HepG2 (cell line): ENCODE data around the gene TIAM1. TPM values are rescaled to one million over a fixed set of nuclear protein-coding genes. Genes with fewer than 3 reads are reported as not detected.
A peak's percentile ranks its signal among the peaks of the same experiment; 100 is the strongest.

ENCODE experiments used
- ATAC-seq: fragments of 200-7000 bp; cut with Tn5 transposase; 3 replicates; pipeline ENCODE4 v1.9.1; 2020; ENCODE audit warnings: mild to moderate bottlenecking, moderate library complexity
- Bru-seq: library from RNA; stranded (reverse); fragments of 400-500 nt; gene quantifications from one replicate; lab custom pipeline; 2021; lab: Mats Ljungman, UMichigan
- BruChase-seq, 2 experiments: library from RNA; stranded (reverse); fragments of 400-500 nt; gene quantifications; one replicate each; lab custom pipeline; 2021; lab: Mats Ljungman, UMichigan
- BruUV-seq: library from RNA; stranded (reverse); fragments of 400-500 nt; replicated peaks from 2 replicates; lab custom pipeline; 2021; lab: Mats Ljungman, UMichigan
- CTCF ChIA-PET: fragments of 300-600 bp; formaldehyde crosslinking; extraction: SDS; loops from one replicate; lab custom pipeline; 2021; ENCODE audit warnings: low total read pairs, inconsistent platforms, low intra/inter-chr PET ratio; lab: Yijun Ruan, JAX
- POLR2A ChIA-PET: fragments of 350-600 bp; sonication (Branson Sonifier 250); formaldehyde crosslinking; loops from one replicate; lab custom pipeline; 2020; ENCODE audit warnings: antibody characterized with exemption, inconsistent platforms; lab: Yijun Ruan, JAX
- DNase-seq: peaks from one replicate; pipeline ENCODE4 v3.0.0-alpha.2; 2015; ENCODE audit warnings: low spot score
- FAIRE-seq: peaks from 3 replicates; lab custom pipeline; 2011; peaks lifted over from hg19 to GRCh38; lab: Jason Lieb, UNC
- H2AFZ ChIP-seq: one replicate; pipeline ENCODE4 v1.6.1; 2011; ENCODE audit warnings: low read length, inconsistent platforms
- H3K27ac ChIP-seq: fragments of 300-600 bp; 3 replicates; pipeline ENCODE4 v1.8.0; 2011; ENCODE audit warnings: mixed run types, mild to moderate bottlenecking, mixed read lengths, low read length, inconsistent platforms; ENCODE audit not compliant: insufficient read depth; ENCODE audit errors: extremely low read length
- H3K27me3 ChIP-seq, 2 experiments: fragments of 200-600 bp in 1 of 2; 2 replicates in 1 of 2; 3 replicates in 1 of 2; pipeline versions ENCODE4 v1.6.0 to v1.8.0; 2011; ENCODE audit warnings: low read length in 2 of 2, mild to moderate bottlenecking in 2 of 2, moderate library complexity in 2 of 2, inconsistent platforms in 1 of 2; ENCODE audit not compliant: insufficient read depth in 2 of 2, control insufficient read depth in 1 of 2
- H3K36me3 ChIP-seq, 2 experiments: fragments of 200-600 bp in 1 of 2; replicated peaks in 1 of 2; 2 replicates in 1 of 2; 3 replicates in 1 of 2; pipeline versions ENCODE4 v1.5.1 to v1.8.0; 2011; ENCODE audit warnings: low read length in 2 of 2, inconsistent platforms in 1 of 2; ENCODE audit not compliant: insufficient read depth in 2 of 2, control insufficient read depth in 1 of 2
- H3K4me1 ChIP-seq: 2 replicates; pipeline ENCODE4 v1.5.1; 2012; ENCODE audit warnings: low read length, inconsistent platforms; ENCODE audit not compliant: insufficient read depth
- H3K4me2 ChIP-seq: 2 replicates; pipeline ENCODE4 v1.6.0; 2011; ENCODE audit warnings: low read depth, low read length, inconsistent platforms
- H3K4me3 ChIP-seq, 3 experiments: fragments of 200-600 bp in 1 of 3; sonication (generic), shearing (Covaris generic) in 1 of 3; replicated peaks in 1 of 3; 2 replicates each; pipeline ENCODE4 v1.5.1; 2011 to 2016; ENCODE audit warnings: low read length in 3 of 3, inconsistent platforms in 2 of 3, low read depth in 2 of 3, mild to moderate bottlenecking in 2 of 3, control low read depth in 1 of 3, mixed read lengths in 1 of 3; ENCODE audit not compliant: insufficient read depth in 1 of 3
- H3K79me2 ChIP-seq: one replicate; pipeline ENCODE4 v1.6.1; 2011; ENCODE audit warnings: low read length, inconsistent platforms; ENCODE audit not compliant: insufficient read depth
- H3K9ac ChIP-seq: 2 replicates; pipeline ENCODE4 v1.6.0; 2011; ENCODE audit warnings: mild to moderate bottlenecking, low read depth, low read length, inconsistent platforms; ENCODE audit not compliant: insufficient read depth
- H3K9me3 ChIP-seq: 2 replicates; pipeline ENCODE4 v1.5.1; 2012; ENCODE audit warnings: mild to moderate bottlenecking, low read length
- H4K20me1 ChIP-seq: 2 replicates; pipeline ENCODE4 v1.6.0; 2011; ENCODE audit warnings: inconsistent platforms, mild to moderate bottlenecking, low read length, moderate library complexity; ENCODE audit not compliant: insufficient read depth
- ATF3 ChIP-seq: sonication (generic); formaldehyde crosslinking; IDR thresholded peaks from 2 replicates; pipeline ENCODE4 v1.4.0; 2020; ENCODE audit warnings: missing genetic modification reagents
- NFAT5 ChIP-seq: sonication (generic); formaldehyde crosslinking; IDR thresholded peaks from 2 replicates; pipeline ENCODE4 v1.4.0; 2020; ENCODE audit warnings: missing genetic modification reagents
- NR3C1 ChIP-seq: sonication (generic); formaldehyde crosslinking; IDR thresholded peaks from 2 replicates; pipeline ENCODE4 v1.4.0; 2020; ENCODE audit warnings: missing genetic modification reagents
- POLR2AphosphoS5 ChIP-seq: IDR thresholded peaks from 2 replicates; pipeline ENCODE4 v1.6.1; 2012; ENCODE audit warnings: low read depth, low read length
- RXRB ChIP-seq: IDR thresholded peaks from 2 replicates; pipeline ENCODE4 v1.6.1; 2016; ENCODE audit warnings: borderline replicate concordance, missing genetic modification reagents, missing compliant biosample characterization
- ZGPAT ChIP-seq: IDR thresholded peaks from 2 replicates; pipeline ENCODE4 v1.6.1; 2016; ENCODE audit warnings: mild to moderate bottlenecking
- ZNF12 ChIP-seq: sonication (generic); formaldehyde crosslinking; IDR thresholded peaks from 2 replicates; pipeline ENCODE4 v1.5.0; 2020; ENCODE audit warnings: missing genetic modification reagents
- ZNF207 ChIP-seq: fragments of 450-650 bp; IDR thresholded peaks from 2 replicates; pipeline ENCODE4 v1.6.1; 2016; ENCODE audit warnings: antibody characterized with exemption, borderline replicate concordance
- ZNF468 ChIP-seq: sonication (generic); formaldehyde crosslinking; IDR thresholded peaks from 2 replicates; pipeline ENCODE4 v1.8.0; 2022; ENCODE audit warnings: mild to moderate bottlenecking, moderate library complexity, missing genetic modification reagents
- WGBS: methylation state at CpG from one replicate; pipeline ENCODE4 v1.1.6; 2017; ENCODE audit warnings: low lambda C conversion rate; 5-methylcytosine and 5-hydroxymethylcytosine counted together
- in situ Hi-C: cut with HindIII; loops from 2 replicates; pipeline ENCODE4 v1.10.0; 2017; ENCODE audit warnings: low pct_unique_long_range_greater_than_20kb; ENCODE audit not compliant: extremely low pct_ligation_motif_present
- intact Hi-C: fragments of 100-400 bp; cut with micrococcal nuclease; formaldehyde crosslinking; loops from one replicate; pipeline ENCODE4 v1.10.0; 2022; ENCODE audit not compliant: unreplicated experiment
- long read RNA-seq, 2 experiments: library from RNA in 1 of 2; library from polyadenylated mRNA in 1 of 2; stranded (forward) in 1 of 2; unstranded in 1 of 2; transcript quantifications; one replicate each; pipeline ENCODE4 v2.0.0, GENCODE V29; 2019 to 2022
- polyA minus RNA-seq, 3 experiments: library from RNA; depleted of rRNA, polyadenylated mRNA; stranded (reverse); fragments of >200 nt; gene quantifications; 2 replicates each; pipeline ENCODE4 v1.2.3, GENCODE V29; 2011; ENCODE audit warnings: low replicate concordance in 1 of 3
- polyA plus RNA-seq, 8 experiments: library from polyadenylated mRNA; depleted of rRNA in 3 of 8; stranded (reverse) in 7 of 8; unstranded in 1 of 8; fragments of >200 nt; fragmentation: Illumina TruSeq in 4 of 8; extraction: Trizol in 4 of 8; gene quantifications; 2 replicates each; pipeline versions ENCODE4 v1.2.1 to v1.2.3, GENCODE V29; 2011 to 2016; ENCODE audit warnings: low read depth in 4 of 8, missing spikeins in 1 of 8, mixed read lengths in 1 of 8; ENCODE audit not compliant: insufficient read depth in 1 of 8
- total RNA-seq, 5 experiments: library from RNA; depleted of rRNA; stranded (reverse); fragments of >200 nt; fragmentation: Illumina TruSeq; extraction: Trizol; gene quantifications; 2 replicates each; pipeline ENCODE4 v1.2.3, GENCODE V29; 2016; ENCODE audit warnings: low read depth in 1 of 5

The TIAM1 gene
- 0.07 and 0.24 TPM in 2 replicates for total RNA-seq (2016; rRNA removed; fragmentation: Illumina TruSeq; extraction: Trizol)
- total RNA-seq (2016; cell fraction: cytosol; rRNA removed; fragmentation: Illumina TruSeq; extraction: Trizol; ENCODE audit: low read depth): 0.09 TPM in 1 of 2 replicates, not detected in the other
- 0.11 and 0.16 TPM in 2 replicates for total RNA-seq (2016; cell fraction: insoluble cytoplasmic fraction; rRNA removed; fragmentation: Illumina TruSeq; extraction: Trizol)
- total RNA-seq (2016; cell fraction: membrane; rRNA removed; fragmentation: Illumina TruSeq; extraction: Trizol): 0.06 and 0.21 TPM in 2 replicates
- total RNA-seq (2016; cell fraction: nucleus; rRNA removed; fragmentation: Illumina TruSeq; extraction: Trizol): 0.13 and 0.16 TPM in 2 replicates
- 0.13 and 0.24 TPM in 2 replicates for polyA plus RNA-seq (2011; rRNA removed)
- 0.08 and 0.10 TPM in 2 replicates for polyA plus RNA-seq (2011; cell fraction: cytosol; rRNA removed)
- polyA plus RNA-seq (2011; cell fraction: nucleus; rRNA removed): 0.32 and 0.62 TPM in 2 replicates
- 0.25 and 0.35 TPM in 2 replicates for polyA plus RNA-seq (2012)
- not detected in 2 replicates for polyA plus RNA-seq (2016; cell fraction: cytosol; fragmentation: Illumina TruSeq; extraction: Trizol; ENCODE audit: low read depth)
- 0.28 TPM in 1 of 2 replicates, not detected in the other for polyA plus RNA-seq (2016; cell fraction: insoluble cytoplasmic fraction; fragmentation: Illumina TruSeq; extraction: Trizol; ENCODE audit: low read depth)
- not detected in 2 replicates for polyA plus RNA-seq (2016; cell fraction: membrane; fragmentation: Illumina TruSeq; extraction: Trizol; ENCODE audit: low read depth)
- 0.13 TPM in 1 of 2 replicates, not detected in the other for polyA plus RNA-seq (2016; cell fraction: nucleus; fragmentation: Illumina TruSeq; extraction: Trizol; ENCODE audit: insufficient read depth, low read depth)
- polyA minus RNA-seq (2011; rRNA and poly(A)+ RNA removed; ENCODE audit: low replicate concordance): 0.88 TPM in 1 of 2 replicates, not detected in the other
- 0.30 TPM in 1 of 2 replicates, not detected in the other for polyA minus RNA-seq (2011; cell fraction: cytosol; rRNA and poly(A)+ RNA removed)
- polyA minus RNA-seq (2011; cell fraction: nucleus; rRNA and poly(A)+ RNA removed): 1.1 and 1.2 TPM in 2 replicates
- percentile 13 among the genes with signal in this experiment for Bru-seq, nascent RNA
- BruChase-seq, experiment 1, labeled RNA remaining after a 6-hour chase: percentile 13 among the genes with signal in this experiment
- BruChase-seq, experiment 2, labeled RNA remaining after a 2-hour chase: percentile 17 among the genes with signal in this experiment
- long read RNA-seq, experiment 1: 0 reads
- long read RNA-seq, experiment 2: 0 reads

GRCh38 chr21:31343680-31344480 lies at the start of gene TIAM1:
TIAM1 (minus strand) TSS chr21:31344261; CDS start chr21:31266972, 77,289 bp downstream.
- Histone ChIP-seq H3K27me3 (peaks cover 0 to 20% of the 10 kb centered on the region in 2 experiments; a peak in 2 of 5 replicates), H3K27ac (no peak within 1 kb of the TSS), H3K9me3 (no peaks in the 10 kb centered on the region), H4K20me1 (no peaks in the 10 kb centered on the region), H3K4me3 (no peak within 1 kb of the TSS), H3K4me2 (no peak within 1 kb of the TSS), H3K4me1 (no peaks in the 10 kb centered on the region), H3K9ac (no peak within 1 kb of the TSS), H3K79me2 (no peaks in the 10 kb centered on the region), H2AFZ (no peak within 1 kb of the TSS), H3K36me3 (no peaks in the 10 kb centered on the region)
- in situ Hi-C loops (loop anchor here (10.0 kb wide), 1 partner anchor 241 kb away; no protein-coding TSS in a partner anchor), intact Hi-C loops (no loop called here)
- 20% methylated on average over 30 of the region's 49 CpGs for WGBS
- ChIA-PET CTCF (no interaction called here), POLR2A (no interaction called here)
- DNase-seq: no peak
- no TSS peak for BruUV-seq
- FAIRE-seq: no peak
- ATAC-seq: no peak
- TF ChIP-seq NR3C1 (no peak), NFAT5 (CRISPR knock-in tag) (no peak), ZNF207 (no peak), ZNF468 (CRISPR knock-in tag) (no peak), POLR2AphosphoS5 (no peak), RXRB (CRISPR knock-in tag) (no peak), ZNF12 (CRISPR knock-in tag) (no peak), ATF3 (CRISPR knock-in tag) (no peak), ZGPAT (CRISPR knock-in tag) (no peak)
